ENCODE results near the gene DLGAP1. TPM values are rescaled to one million over a fixed set of nuclear protein-coding genes. Genes with fewer than 3 reads are reported as not detected.

Gene DLGAP1
- total RNA-seq, 1 experiment from 2014 or later, result 0.39 TPM

DNA sequence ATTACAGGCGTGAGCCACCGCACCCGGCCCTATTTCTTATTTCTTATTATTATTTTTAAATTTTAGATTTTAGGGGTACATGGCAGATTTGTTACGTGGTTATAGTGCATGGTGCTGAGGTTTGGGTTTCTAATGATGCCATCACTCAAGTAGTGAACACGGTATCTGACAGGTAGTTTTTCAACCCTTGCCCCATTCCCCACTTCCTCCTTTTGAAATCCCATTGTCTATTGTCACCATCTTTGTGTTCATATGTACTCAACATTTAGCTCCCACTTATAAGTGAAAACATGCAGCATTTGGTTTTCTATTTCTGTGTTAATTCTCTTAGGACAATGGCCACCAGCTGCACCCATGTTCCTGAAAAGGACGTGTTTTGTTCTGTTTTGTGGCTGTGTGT is 965.6 kb downstream of the DLGAP1 start:
- Histone ChIP-seq H3K79me2 (ENCODE audit: insufficient read depth, low read length) (no peaks in the 10 kb centered on the region), H3K27me3 (ENCODE audit: insufficient read depth, low read length) (no peaks in the 10 kb centered on the region), H3K9ac (ENCODE audit: low read length) (no peak overlapping the region), H3K4me1 (ENCODE audit: control insufficient read depth in 1 of 2, insufficient read depth in 2 of 2, low read length in 2 of 2) (peaks cover 0 to 14% of the 10 kb centered on the region in 2 experiments; a peak in 2 of 4 replicates), H3K27ac (ENCODE audit: low read depth, low read length) (no peak overlapping the region), H4K20me1 (ENCODE audit: insufficient read depth) (no peaks in the 10 kb centered on the region), H3K36me3 (ENCODE audit: control insufficient read depth in 1 of 2, insufficient read depth in 2 of 2, low read length in 2 of 2) (no peaks in the 10 kb centered on the region), H3K4me2 (ENCODE audit: low read length) (peak overlapping the region; percentile 2; the same call in 1 of the 2 replicates), H3K9me3 (ENCODE audit: control insufficient read depth in 1 of 2, insufficient read depth in 1 of 2, low read depth in 1 of 2, low read length in 2 of 2) (no peaks in the 10 kb centered on the region), H2AFZ (ENCODE audit: low read depth, low read length, poor library complexity, severe bottlenecking) (peak overlapping the region; percentile 55), H3K9me2 (ENCODE audit: insufficient read depth) (no peaks in the 10 kb centered on the region), H3K4me3 (replicated peaks in 1 of 2; ENCODE audit: low read depth in 1 of 2, low read length in 2 of 2) (no peak overlapping the region)
- BruUV-seq (replicated peaks), result no TSS peak
- ChIA-PET RAD21 (ENCODE audit: low non-redundant PET in 1 of 2, low total read pairs in 2 of 2, uncharacterized antibody in 2 of 2, unreplicated experiment in 2 of 2) (no interaction called here), CTCF (no interaction called here), POLR2A (no interaction called here)
- intact Hi-C loops (cut with micrococcal nuclease), result no loop called here
- DNase-seq (ENCODE audit: low read depth, low spot score) (no peak), ATAC-seq (no peak)
- TF ChIP-seq EZH2phosphoT487 (IDR thresholded peaks at IDR 0.05; ENCODE audit: borderline replicate concordance) (no peak), CEBPB (IDR thresholded peaks at IDR 0.05; ENCODE audit: low read depth) (no peak), EZH2 (IDR thresholded peaks at IDR 0.05) (no peak), EGR1 (IDR thresholded peaks at IDR 0.05; ENCODE audit: low read depth) (no peak), SIN3A (IDR thresholded peaks at IDR 0.05; ENCODE audit: low read depth) (no peak), SP1 (IDR thresholded peaks at IDR 0.05; ENCODE audit: low read depth) (no peak), FOSL1 (IDR thresholded peaks at IDR 0.05; ENCODE audit: low read depth) (no peak)
- TF ChIP-seq, protein P1, sequence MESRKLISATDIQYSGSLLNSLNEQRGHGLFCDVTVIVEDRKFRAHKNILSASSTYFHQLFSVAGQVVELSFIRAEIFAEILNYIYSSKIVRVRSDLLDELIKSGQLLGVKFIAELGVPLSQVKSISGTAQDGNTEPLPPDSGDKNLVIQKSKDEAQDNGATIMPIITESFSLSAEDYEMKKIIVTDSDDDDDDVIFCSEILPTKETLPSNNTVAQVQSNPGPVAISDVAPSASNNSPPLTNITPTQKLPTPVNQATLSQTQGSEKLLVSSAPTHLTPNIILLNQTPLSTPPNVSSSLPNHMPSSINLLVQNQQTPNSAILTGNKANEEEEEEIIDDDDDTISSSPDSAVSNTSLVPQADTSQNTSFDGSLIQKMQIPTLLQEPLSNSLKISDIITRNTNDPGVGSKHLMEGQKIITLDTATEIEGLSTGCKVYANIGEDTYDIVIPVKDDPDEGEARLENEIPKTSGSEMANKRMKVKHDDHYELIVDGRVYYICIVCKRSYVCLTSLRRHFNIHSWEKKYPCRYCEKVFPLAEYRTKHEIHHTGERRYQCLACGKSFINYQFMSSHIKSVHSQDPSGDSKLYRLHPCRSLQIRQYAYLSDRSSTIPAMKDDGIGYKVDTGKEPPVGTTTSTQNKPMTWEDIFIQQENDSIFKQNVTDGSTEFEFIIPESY (IDR thresholded peaks at IDR 0.05; ENCODE audit: extremely low read depth, insufficient replicate concordance, low read length), result no peak

DNA sequence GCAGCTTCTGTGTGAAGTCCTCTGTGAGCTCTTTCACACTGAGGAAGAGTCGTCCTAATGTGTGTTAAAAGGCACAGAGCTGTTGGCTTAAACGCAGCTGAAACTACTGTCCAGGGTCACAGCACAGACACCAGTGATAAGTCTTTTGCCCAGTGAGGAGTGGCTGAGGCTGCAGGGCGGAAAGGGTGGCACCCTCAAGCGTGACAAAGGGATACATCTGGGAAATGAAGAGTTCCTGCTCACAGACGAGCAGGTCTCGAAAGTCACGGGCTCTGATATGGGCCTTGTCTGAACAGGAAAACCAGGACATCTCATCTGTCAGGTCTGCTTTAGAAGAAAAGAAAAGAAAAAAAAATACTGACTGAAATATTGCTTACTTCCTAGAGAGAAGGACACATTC is 968.6 kb downstream of the DLGAP1 start:
- POLR2A ChIA-PET, result no interaction called here
- Histone ChIP-seq H3K27me3 (ENCODE audit: insufficient read depth, low read length) (no peaks in the 10 kb centered on the region), H3K4me1 (ENCODE audit: control insufficient read depth in 1 of 2, insufficient read depth in 2 of 2, low read length in 2 of 2) (peaks cover 0 to 20% of the 10 kb centered on the region in 2 experiments; a peak in 2 of 4 replicates), H3K36me3 (ENCODE audit: control insufficient read depth in 1 of 2, insufficient read depth in 2 of 2, low read length in 2 of 2) (no peaks in the 10 kb centered on the region), H3K79me2 (ENCODE audit: insufficient read depth, low read length) (no peaks in the 10 kb centered on the region), H3K9me3 (ENCODE audit: control insufficient read depth in 1 of 2, insufficient read depth in 1 of 2, low read depth in 1 of 2, low read length in 2 of 2) (no peaks in the 10 kb centered on the region), H3K27ac (ENCODE audit: low read depth, low read length) (no peak overlapping the region), H3K9ac (ENCODE audit: low read length) (no peak overlapping the region), H3K9me2 (ENCODE audit: insufficient read depth) (no peaks in the 10 kb centered on the region), H3K4me3 (replicated peaks in 1 of 2; ENCODE audit: low read depth in 1 of 2, low read length in 2 of 2) (no peak overlapping the region), H4K20me1 (ENCODE audit: insufficient read depth) (no peaks in the 10 kb centered on the region), H2AFZ (ENCODE audit: low read depth, low read length, poor library complexity, severe bottlenecking) (no peak overlapping the region), H3K4me2 (ENCODE audit: low read length) (no peak overlapping the region)
- CTCF ChIA-PET, result no interaction called here
- TF ChIP-seq EGR1 (IDR thresholded peaks at IDR 0.05; ENCODE audit: low read depth) (no peak), TCF7L2 (IDR thresholded peaks at IDR 0.05; ENCODE audit: borderline replicate concordance, extremely low read depth, insufficient read depth, insufficient read length) (no peak), YY1 (IDR thresholded peaks at IDR 0.05; ENCODE audit: extremely low read depth, insufficient replicate concordance, low read depth, low read length) (no peak), RAD21 (IDR thresholded peaks at IDR 0.05; ENCODE audit: low read depth) (no peak), ELF1 (IDR thresholded peaks at IDR 0.05; ENCODE audit: borderline replicate concordance, low read depth) (no peak), EZH2 (IDR thresholded peaks at IDR 0.05) (no peak), EZH2phosphoT487 (IDR thresholded peaks at IDR 0.05; ENCODE audit: borderline replicate concordance) (no peak)
- ATAC-seq (no peak), DNase-seq (ENCODE audit: low read depth, low spot score) (no peak)
- BruUV-seq (replicated peaks), result no TSS peak
- RAD21 ChIA-PET (ENCODE audit: low non-redundant PET in 1 of 2, low total read pairs in 2 of 2, uncharacterized antibody in 2 of 2, unreplicated experiment in 2 of 2), result no interaction called here
- intact Hi-C loops (cut with micrococcal nuclease), result no loop called here

Data from HCT116 (cell line).